ENCODE results near the gene INPP4A.

The INPP4A gene

GRCh38 chr2:98519156-98519555, 74.5 kb downstream of the INPP4A start:
- DNase-seq = no peak

GRCh38 chr2:98519851-98520250, 75.2 kb downstream of the INPP4A start:
- DNase-seq = no peak

- DNase-seq = no peak
Observed at GRCh38 chr2:98520806-98521205, 76.1 kb downstream of the INPP4A start.

- no peak for DNase-seq
Observed at GRCh38 chr2:98521266-98521665, 76.6 kb downstream of the INPP4A start.

- no peak for DNase-seq
Observed at GRCh38 chr2:98522854-98523253, 78.2 kb downstream of the INPP4A start.

GRCh38 chr2:98524168-98524567, 79.5 kb downstream of the INPP4A start:
- no peak for DNase-seq

- DNase-seq = no peak
Observed at GRCh38 chr2:98528349-98528748, 83.7 kb downstream of the INPP4A start.

- DNase-seq = no peak
Observed at GRCh38 chr2:98530114-98530513, 85.5 kb downstream of the INPP4A start.

- DNase-seq = no peak
Observed at GRCh38 chr2:98532756-98533155, 88.1 kb downstream of the INPP4A start.

GRCh38 chr2:98533547-98533946, 88.9 kb downstream of the INPP4A start:
- DNase-seq = no peak

- DNase-seq = no peak
Observed at GRCh38 chr2:98534761-98535160, 90.1 kb downstream of the INPP4A start.

- DNase-seq = no peak
Observed at GRCh38 chr2:98535971-98536677, 91.5 kb downstream of the INPP4A start.

- no peak for DNase-seq
Observed at GRCh38 chr2:98537390-98538126, 92.9 kb downstream of the INPP4A start.

GRCh38 chr2:98538280-98539041, 93.8 kb downstream of the INPP4A start:
- no peak for DNase-seq

GRCh38 chr2:98539056-98539735, 94.5 kb downstream of the INPP4A start:
- no peak for DNase-seq

- DNase-seq = no peak
Observed at GRCh38 chr2:98540536-98540935, 95.9 kb downstream of the INPP4A start.

- DNase-seq = no peak
Observed at GRCh38 chr2:98541489-98541888, 96.8 kb downstream of the INPP4A start.

- DNase-seq = no peak
Observed at GRCh38 chr2:98541906-98542305, 97.2 kb downstream of the INPP4A start.

- DNase-seq = no peak
Observed at GRCh38 chr2:98543214-98543613, 98.6 kb downstream of the INPP4A start.

- DNase-seq = no peak
Observed at GRCh38 chr2:98543842-98544241, 99.2 kb downstream of the INPP4A start.

GRCh38 chr2:98545591-98545990, 100.9 kb downstream of the INPP4A start:
- DNase-seq = no peak

GRCh38 chr2:98546186-98546585, 101.5 kb downstream of the INPP4A start:
- DNase-seq = no peak

- no peak for DNase-seq
Observed at GRCh38 chr2:98547092-98547790, 102.6 kb downstream of the INPP4A start.

All from stimulated activated CD4-positive, alpha-beta T cell treated with anti-CD3 and anti-CD28 coated beads, Interleukin-12 subunit alpha, Interleukin-12 subunit beta, amount 100 ng/mL, for 4 hours (primary cell).